Measurements from ENCODE around the gene PRRX2. TPM values are rescaled to one million over a fixed set of nuclear protein-coding genes. Genes with fewer than 3 reads are reported as not detected.

The PRRX2 gene
- total RNA-seq, 1 donor from 2014 or later = 1.1 TPM

DNA sequence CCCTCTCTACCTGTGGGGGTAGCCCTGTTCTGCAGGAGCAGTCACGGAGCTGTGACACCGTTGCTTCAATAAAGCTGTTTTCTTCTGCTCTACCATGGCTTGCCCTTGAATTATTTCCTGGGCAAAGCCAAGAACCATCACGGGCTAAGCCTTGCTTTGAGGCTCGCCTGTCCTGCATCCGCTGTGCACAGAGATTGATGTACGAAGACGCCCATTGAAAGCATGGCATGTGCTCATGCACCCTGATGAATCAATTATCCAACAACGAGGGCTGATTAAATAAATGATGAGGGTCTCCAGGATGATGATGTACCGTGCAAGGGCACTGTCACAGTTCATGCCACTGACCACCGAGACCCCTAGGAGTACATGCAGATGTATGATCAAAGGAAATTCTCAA is 66.7 kb downstream of the PRRX2 start:
- no peaks in the 10 kb centered on the region for H3K9me3 ChIP-seq
- H3K27me3 ChIP-seq = peaks cover 29% of the 10 kb centered on the region
- no peak overlapping the region for H3K27ac ChIP-seq
- H3K4me3 ChIP-seq = no peak overlapping the region
- no peak for TF ChIP-seq CTCF (IDR thresholded peaks at IDR 0.05)
- no peaks in the 10 kb centered on the region for H3K36me3 ChIP-seq
- intact Hi-C loops (cut with DNase I) = loop anchor here (10.0 kb wide), 1 partner anchor 87 kb away; the partner anchor contains the start of gene ASB6
- DNase-seq = no peak
- no peak for ATAC-seq
- no peaks in the 10 kb centered on the region for H3K4me1 ChIP-seq

- Histone ChIP-seq H3K27ac (no peak overlapping the region), H3K9me3 (no peaks in the 10 kb centered on the region), H3K36me3 (no peaks in the 10 kb centered on the region), H3K4me3 (no peak overlapping the region), H3K27me3 (peaks cover 29% of the 10 kb centered on the region), H3K4me1 (peaks cover 4% of the 10 kb centered on the region)
- ATAC-seq (no peak), DNase-seq (no peak)
- no peak for TF ChIP-seq CTCF (IDR thresholded peaks at IDR 0.05)
- intact Hi-C loops (cut with DNase I) = loop anchor here (10.0 kb wide), 1 partner anchor 88 kb away; the partner anchor contains the start of gene ASB6
Observed at GRCh38 chr9:129732946-129733631, 67.6 kb downstream of the PRRX2 start.

DNA sequence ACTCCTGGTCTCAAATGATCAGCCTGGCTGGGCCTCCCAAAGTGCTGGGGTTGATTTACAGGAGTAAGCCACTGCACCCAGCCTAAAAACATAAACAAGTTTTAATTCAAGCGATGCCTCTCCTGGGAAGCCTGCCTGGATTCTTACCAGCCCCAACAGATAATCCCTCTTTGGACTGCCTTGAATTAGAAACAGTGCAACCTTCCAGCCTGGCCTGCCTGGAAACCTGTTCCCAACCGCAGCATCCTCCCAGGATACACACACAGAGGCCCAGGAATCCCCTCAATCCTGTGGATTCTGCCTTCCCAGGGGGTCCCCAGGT is 68.1 kb downstream of the PRRX2 start:
- H3K4me1 ChIP-seq = peaks cover 4% of the 10 kb centered on the region
- H3K4me3 ChIP-seq = no peak overlapping the region
- no peaks in the 10 kb centered on the region for H3K9me3 ChIP-seq
- intact Hi-C loops (cut with DNase I) = loop anchor here (10.0 kb wide), 1 partner anchor 89 kb away; the partner anchor contains the start of gene ASB6
- H3K27me3 ChIP-seq = peaks cover 29% of the 10 kb centered on the region
- no peak for DNase-seq
- ATAC-seq = no peak
- no peak for TF ChIP-seq CTCF (IDR thresholded peaks at IDR 0.05)
- no peak overlapping the region for H3K27ac ChIP-seq
- H3K36me3 ChIP-seq = no peaks in the 10 kb centered on the region

GRCh38 chr9:129735546-129735945 is 70.1 kb downstream of the PRRX2 start:
- Histone ChIP-seq H3K27ac (no peak overlapping the region), H3K4me3 (no peak overlapping the region), H3K4me1 (peaks cover 4% of the 10 kb centered on the region), H3K36me3 (no peaks in the 10 kb centered on the region), H3K9me3 (no peaks in the 10 kb centered on the region), H3K27me3 (peaks cover 23% of the 10 kb centered on the region)
- DNase-seq (no peak), ATAC-seq (no peak)
- no peak for TF ChIP-seq CTCF (IDR thresholded peaks at IDR 0.05)
- intact Hi-C loops (cut with DNase I) = loop anchor here (5.0 to 10.0 kb wide), 2 partner anchors 52 to 91 kb away; partner anchors contain the start of gene ASB6

GRCh38 chr9:129736334-129736733 is 70.9 kb downstream of the PRRX2 start:
- Histone ChIP-seq H3K9me3 (no peaks in the 10 kb centered on the region), H3K27ac (no peak overlapping the region), H3K4me3 (no peak overlapping the region), H3K4me1 (peaks cover 4% of the 10 kb centered on the region), H3K27me3 (peaks cover 15% of the 10 kb centered on the region), H3K36me3 (no peaks in the 10 kb centered on the region)
- intact Hi-C loops (cut with DNase I) = loop anchor here (5.0 to 10.0 kb wide), 2 partner anchors 51 to 92 kb away; partner anchors contain the start of gene ASB6
- ATAC-seq (no peak), DNase-seq (no peak)
- no peak for TF ChIP-seq CTCF (IDR thresholded peaks at IDR 0.05)
